Measurements from ENCODE around the gene KLHL20.
"Not testable (repeated sequence)": the region's sequence is repeated elsewhere in the genome, so short reads cannot be mapped to it uniquely, and the experiment has no call there.

KLHL20 gene

DNA sequence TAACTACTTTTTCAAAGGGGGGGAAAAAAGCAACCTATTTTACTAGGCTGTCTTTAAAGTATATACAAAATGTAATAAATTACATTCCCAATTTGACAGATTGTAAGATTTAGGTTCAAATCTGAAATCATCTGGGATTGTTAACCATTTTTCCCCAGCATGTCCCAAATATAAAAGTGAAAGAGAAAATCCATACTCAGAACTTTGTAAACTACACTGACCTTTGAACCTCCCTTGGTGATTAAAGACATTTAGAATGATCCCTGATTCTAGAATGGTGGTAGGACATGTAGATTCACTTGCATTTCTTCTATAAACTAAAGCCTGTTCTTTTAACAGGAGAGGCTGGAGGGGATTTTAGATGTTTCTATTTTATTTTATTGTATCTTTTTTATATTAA is 39.0 kb downstream of the KLHL20 start:
- no peak for DNase-seq (ENCODE audit: low spot score)

DNA sequence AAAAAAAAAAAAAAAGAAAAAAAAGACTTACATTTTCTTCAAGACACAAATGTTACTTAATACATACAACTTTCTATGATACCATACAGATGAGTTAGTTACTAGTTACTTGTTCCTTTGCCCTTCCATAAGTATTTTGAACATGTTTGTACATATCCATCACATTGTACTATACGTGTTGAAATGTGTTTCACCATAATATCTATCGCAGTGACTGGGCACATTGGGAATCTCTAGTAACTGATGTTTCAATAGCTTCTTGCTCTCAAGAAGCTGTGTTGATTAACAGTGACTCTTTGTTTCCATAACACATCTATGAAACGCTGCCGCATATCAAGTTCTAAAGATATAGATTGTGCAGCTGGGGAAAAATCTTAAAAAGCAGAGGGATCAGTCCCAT is 42.9 kb downstream of the KLHL20 start:
- DNase-seq (ENCODE audit: low spot score), result no peak

DNA sequence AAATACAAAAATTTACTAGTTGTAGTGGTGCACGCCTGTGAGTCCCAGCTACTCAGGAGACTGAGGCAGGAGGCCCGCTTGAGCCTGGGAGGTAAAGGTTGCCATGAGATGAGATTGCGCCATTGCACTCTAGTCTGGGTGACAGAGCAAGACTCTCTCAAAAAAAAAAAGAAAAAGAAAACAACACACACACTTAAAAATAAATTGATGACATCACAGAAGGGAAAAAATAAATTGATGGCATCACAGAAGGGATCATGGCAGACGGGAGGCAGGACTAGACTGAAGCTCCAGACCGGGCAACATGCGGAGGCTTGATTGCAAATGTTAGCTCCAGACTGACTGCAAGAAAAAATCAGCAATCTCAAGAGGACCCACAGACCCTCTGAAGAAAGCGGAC is 43.3 kb downstream of the KLHL20 start:
- DNase-seq (ENCODE audit: low spot score), result no peak

DNA sequence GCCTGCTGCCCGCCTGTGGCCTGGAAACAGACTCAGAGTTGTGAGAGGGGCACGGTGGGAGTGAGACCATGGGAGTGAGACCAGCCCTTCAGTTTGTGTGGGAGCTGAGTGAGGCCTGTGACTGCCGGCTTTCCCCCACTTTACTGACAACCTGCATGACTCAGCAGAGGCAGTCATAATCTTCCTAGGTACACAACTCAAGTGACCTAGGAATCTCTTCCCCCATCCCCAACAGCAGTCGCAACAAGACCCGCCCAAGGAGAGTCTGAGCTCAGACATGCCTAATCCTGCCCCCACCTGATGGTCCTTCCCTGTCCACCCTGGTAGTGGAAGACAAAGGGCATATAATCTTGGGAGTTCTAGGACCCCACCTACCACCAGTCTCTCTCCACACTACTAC is 44.2 kb downstream of the KLHL20 start:
- no peak for DNase-seq (ENCODE audit: low spot score)

DNA sequence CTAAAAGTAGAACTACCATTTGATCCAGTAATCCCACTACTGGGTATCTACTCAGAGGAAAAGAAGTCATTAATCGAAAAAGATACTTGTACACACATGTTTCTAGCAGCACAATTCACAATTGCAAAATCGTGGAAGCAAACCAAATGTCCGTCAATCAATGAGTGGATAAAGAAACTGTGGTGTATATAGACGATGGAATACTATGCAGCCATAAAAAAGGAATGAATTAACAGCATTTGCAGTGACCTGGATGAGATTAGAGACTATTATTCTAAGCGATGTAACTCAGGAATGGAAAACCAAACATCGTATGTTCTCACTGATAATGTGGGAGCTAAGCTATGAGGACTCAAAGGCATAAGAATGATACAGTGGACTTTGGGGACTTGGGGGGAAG is 49.5 kb downstream of the KLHL20 start:
- DNase-seq (ENCODE audit: low spot score), result not testable (repeated sequence)

DNA sequence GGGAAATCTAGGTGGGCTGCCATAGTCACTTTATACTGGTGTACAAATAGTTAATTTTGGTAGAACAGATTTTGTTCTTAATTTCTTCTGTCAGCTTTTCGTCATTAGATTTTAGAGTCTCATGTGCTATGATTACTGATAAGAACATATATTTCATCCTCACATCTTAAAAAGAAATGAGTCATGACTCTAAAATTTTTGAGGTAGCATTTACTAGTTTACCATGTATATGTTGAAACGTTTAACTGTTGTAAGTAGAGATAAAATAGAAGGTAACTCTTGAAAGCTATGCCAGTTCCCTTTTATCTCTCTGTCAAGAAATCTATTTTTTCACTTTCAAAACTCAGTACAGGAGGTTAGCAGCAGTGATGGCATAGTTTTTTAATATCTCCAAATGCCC is 53.4 kb downstream of the KLHL20 start:
- DNase-seq (ENCODE audit: low spot score), result no peak

DNA sequence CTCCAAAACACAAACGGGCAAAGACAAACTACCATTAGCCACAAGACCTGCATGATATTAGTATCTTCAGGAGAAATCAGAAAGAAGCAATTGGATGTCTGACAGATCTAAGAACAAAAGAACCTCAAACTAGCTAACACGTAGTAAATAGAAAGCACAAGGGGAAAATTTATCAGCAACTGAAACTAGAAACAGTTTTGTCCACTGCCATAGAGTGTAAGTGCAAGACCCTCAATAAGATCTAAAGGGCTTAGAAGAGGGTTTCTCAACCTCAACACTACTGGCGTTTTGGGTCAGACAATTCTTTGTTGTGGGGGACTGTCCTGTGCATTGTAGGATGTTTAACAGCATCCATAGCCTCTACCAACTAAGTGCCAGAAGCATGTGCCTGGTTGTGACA is 54.0 kb downstream of the KLHL20 start:
- no peak for DNase-seq (ENCODE audit: low spot score)

DNA sequence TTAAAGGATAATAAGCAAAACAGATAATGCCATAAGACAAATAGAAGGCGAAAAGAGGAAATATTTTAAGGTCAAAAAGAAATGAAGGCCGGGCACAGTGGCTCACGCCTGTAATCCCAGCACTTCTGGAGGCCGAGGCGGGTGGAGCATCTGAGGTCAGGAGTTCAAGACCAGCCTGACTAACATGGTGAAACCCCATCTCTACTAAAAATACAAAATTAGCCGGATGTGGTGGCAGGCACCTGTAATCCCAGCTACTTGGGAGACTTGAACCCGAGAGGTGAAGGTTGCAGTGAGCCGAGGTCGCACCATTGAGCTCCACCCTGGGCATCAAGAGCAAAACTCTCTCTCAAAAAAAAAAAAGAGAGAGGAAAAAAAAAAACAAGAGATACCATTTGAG is 55.5 kb downstream of the KLHL20 start:
- DNase-seq (ENCODE audit: low spot score), result not testable (repeated sequence)

DNA sequence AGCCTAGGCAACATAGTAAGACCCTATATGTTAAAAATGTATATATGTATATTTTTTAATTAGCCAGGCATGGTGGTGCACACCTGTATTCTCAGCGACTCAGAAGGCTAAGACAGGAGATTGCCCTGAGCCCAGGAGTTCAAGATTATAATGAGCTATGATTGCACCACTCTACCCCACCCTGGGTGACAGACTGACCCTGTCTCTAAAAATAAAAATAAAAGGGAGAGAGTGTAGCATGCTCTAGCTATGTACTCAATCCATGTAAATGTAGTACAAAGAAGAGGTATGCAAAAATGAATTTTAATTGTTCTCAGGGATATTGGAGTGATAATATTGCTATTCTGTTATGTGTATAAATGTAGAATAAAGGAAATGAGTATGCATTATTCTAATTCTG is 56.8 kb downstream of the KLHL20 start:
- DNase-seq (ENCODE audit: low spot score), result no peak

DNA sequence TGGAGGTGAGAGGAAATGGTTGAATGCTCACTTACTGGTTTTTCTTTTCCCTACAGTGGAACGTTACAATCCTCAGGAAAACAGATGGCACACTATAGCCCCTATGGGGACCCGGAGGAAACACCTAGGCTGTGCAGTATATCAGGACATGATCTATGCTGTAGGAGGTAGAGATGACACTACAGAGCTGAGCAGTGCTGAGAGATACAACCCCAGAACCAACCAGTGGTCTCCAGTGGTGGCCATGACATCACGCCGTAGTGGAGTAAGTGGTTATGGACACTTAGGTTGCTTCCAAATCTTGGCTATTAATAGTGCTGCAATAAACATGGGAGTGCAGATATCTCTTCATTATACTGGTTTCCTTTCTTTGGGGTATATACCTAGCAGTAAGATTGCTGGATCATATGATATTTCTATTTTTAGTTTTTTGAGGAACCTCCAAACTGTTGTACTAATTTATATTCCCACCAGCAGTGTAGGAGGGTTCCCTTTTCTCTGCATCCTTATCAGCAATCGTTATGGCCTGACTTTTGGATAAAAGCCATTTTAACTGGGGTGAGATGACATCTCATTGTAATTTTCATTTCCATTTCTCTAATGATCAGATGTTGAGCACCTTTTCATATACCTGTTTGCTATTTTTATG is 60.9 kb downstream of the KLHL20 start:
- DNase-seq (ENCODE audit: low spot score), result no peak

DNA sequence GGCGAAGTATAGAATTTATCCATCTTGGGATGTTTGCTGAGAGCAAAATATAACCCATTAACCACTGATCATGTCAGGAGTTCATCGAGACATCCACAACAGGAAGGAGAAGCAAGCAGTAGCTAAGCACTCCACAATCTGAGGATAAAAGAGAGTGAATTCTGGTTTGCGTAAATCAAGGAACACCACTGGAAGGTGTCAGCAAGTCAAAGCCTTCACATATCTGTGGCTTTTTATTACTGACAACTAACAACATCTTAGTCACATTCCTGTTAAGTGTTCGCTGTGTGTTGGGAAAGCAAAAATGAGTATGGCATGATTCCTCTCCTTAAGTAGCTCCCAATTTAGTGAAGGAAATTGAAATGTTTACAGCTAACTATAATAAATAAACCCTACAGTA is 65.2 kb downstream of the KLHL20 start:
- DNase-seq (ENCODE audit: low spot score), result no peak

DNA sequence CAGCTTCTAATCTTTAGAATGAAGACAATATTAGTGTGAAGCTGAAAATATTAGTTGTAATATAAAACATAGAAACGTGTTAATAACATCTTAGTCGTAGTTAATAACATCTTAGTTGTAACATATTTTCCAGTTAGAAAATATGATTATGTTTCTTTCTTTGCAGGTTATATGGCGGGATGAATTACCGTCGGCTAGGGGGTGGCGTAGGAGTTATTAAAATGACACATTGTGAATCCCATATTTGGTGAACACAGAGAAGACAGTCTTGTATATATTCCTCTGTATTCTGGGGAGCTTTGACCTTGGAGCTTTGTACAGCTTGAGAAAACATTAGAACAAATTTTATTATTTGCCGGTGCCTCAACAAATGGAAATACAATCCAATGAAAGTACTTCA is 70.2 kb downstream of the KLHL20 start:
- DNase-seq (ENCODE audit: low spot score), result no peak

DNA sequence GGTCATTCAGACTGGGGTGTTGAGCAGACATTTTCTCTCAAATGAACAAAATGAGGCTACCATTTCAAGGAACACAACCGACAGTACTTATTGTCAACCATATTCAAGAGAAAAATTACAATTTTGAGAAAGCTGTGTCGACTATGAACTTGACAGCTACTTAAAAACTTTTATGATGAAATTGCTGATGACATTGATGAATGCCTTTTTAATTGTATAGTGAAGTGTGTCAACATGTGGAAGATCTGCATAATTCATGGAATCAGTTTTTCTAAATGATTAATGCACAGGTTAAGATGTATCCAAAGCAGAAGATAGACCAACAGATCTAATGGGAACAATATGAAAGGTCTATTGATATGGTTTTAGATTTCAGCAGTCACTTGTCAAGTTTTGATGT is 75.1 kb downstream of the KLHL20 start:
- no peak for DNase-seq (ENCODE audit: low spot score)

DNA sequence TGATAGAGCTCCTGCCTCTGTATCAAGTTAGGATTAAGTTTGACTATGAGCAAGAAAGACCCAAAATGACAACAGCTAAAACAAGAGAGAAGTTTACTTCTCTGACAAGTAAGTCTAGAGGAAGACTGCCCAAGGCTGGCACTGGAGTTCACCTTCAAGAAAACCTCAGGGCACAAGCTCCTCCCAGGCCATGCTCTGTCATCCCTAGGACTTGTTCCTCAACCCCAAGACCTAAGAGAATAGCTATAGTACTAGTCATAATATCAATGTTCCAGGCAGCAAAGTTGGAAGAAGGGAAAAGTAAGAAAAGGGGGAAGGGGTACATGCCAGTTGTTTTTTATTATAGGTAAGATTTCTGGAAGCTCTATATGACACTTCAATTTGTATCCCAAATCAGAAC is 83.3 kb downstream of the KLHL20 start:
- DNase-seq (ENCODE audit: low spot score), result no peak

DNA sequence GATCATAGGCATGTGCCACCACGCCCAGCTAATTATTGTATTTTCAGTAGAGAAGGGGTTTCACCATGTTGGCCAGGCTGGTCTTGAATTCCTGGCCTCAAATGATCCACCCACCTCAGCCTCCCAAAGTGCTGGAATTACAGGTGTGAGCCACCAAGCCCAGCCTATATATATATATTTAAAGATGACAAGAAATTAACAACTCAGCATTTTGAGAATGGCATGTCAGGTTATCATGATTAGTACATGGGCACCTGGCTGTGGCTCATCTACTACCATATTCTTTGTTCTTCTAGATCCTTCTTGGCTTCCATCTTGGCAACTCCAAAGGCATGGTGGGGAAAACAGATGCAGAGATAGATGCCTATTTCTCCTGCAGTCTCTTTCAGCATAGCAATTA is 85.2 kb downstream of the KLHL20 start:
- DNase-seq (ENCODE audit: low spot score), result not testable (repeated sequence)

DNA sequence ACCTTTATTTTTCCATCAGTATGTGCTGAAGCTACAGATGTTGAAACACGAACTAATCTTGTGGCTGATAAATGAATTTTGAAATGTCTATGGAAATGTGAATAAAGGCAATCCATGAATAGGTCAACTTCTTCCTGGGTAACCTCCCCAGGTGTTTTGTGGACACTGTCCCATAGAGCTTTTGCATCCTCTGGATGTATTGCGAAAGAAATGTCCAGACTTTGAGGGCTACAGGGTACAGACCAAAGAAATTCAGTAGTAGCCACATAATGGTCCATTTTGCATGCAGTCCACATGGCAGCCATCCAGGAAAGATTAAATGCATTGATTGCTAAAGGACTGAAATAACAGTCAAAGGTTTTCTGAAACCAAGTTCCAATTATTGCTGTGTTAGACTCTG is 88.2 kb downstream of the KLHL20 start:
- no peak for DNase-seq (ENCODE audit: low spot score)

DNA sequence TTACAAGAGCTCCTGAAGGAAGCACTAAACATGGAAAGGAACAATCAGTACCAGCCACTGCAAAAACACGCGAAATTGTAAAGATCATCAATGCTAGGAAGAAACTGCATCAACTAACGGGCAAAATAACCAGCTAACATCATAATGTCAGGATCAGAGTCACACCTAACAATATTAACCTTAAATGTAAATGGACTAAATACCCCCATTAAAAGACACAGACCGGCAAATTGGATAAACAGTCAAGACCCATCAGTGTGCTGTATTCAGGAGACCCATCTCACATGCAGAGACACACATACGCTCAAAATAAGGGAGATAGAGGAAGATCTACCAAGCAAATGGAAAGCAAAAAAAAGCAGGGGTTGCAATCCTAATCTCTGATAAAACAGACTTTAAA is 98.9 kb downstream of the KLHL20 start:
- not testable (repeated sequence) for DNase-seq (ENCODE audit: low spot score)

DNA sequence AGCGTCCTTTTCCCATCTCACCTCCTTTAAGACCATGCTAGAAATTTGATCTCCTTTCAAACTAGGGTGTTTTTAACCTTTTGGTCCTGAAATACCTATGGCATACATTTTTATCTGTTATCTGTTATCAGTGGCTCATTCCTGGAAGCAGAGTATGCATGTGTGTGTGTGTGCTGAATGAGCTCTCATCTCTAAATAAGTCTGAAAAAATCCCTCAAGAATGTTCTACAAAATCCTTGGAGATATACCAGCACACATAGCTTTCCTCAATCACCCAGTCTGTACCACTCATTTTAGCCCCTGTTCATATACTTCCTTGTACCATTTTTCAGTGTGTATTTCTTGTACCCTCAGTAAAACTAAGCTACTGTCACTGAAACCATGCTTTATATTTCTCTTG is 103.7 kb downstream of the KLHL20 start:
- DNase-seq (ENCODE audit: low spot score), result no peak

DNA sequence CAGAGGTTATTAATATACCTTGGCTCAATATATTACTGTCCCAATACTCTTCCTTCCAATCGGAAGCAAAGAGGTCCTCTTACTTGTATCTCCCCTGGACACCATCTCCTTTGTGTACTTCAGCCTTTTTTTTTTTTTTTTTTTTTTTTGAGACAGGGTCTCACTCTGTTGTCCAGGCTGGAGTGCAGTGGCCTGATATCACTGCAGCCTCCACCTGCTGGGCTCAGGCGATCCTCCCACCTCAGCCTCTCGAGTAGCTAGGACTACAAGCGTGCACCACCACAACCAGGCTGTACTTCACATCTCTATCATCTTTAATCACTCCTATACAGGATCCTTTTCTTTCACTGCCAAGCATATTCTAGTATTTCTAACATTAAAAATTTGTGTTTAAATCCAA is 106.9 kb downstream of the KLHL20 start:
- no peak for DNase-seq (ENCODE audit: low spot score)

DNA sequence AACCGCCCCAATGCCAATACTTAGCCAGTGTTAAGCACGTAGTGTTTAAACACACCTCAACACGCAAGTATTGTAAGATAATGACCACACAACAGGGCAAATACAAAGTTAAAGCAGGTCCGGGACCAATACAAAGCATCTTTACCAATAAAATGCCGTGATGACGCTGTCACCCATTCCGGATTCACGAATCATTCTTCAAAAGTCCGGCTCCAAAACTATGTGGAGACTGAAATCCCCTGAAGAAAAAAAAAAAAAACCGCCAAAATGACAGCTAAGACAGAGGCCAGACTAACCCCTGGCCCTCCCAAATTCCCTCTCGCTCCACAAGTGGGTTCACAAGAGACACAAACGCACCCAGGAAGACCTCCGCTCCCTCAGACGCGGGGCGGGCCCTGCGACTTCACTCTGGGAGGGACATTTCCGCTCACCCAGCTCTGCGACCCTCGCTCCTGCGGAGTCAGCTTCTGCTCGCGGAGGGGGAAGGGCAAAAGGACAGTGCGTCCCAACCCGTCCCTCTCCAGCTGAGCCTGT is 109.1 kb downstream of the KLHL20 start:
- DNase-seq (ENCODE audit: low spot score), result no peak

DNA sequence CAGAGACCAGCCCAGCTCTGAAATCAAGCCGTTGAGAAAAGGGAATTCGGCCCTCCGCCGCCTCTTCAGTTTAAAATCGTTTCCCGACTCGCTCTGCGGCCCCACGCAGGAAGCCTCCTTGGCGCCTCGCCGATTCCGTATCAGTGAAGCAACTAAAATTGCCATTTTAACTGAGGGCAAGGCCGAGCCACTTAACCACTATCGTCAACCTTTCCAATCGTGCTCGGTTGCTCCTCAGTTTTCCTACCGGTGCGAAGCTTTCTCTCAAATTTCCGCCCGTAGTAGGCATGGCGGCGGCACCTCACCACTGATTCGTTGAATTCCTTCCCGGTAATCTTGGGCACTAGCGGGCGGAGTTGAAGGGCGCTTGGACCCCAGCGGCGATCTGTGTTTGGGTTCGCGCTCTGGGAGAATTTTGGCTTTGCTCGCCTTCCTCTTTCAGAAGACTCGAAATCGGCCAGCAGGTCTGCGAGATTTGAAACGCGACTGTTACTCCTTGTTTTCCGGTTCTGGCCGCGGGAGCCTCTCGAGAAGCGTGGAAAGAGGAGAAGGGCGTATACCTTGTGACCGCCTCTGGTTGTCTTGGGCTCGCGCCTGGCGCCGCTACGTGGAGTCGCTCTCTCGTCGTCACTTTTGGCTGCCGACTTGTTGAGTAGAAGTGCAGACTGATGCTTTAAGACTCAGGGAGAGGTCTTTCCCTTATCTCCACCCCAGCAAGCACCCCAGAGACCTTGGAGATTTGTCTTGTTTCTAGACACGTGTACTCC is 109.7 kb downstream of the KLHL20 start, which contains the start of the genes CENPL and DARS2:
Gene CENPL (minus strand): TSS at position 569 of the 767 bp plus-strand sequence. CDS start 13,584 bp downstream, outside the sequence.
Gene DARS2 (plus strand): TSS at position 359 of the 767 bp plus-strand sequence. CDS start 557 bp downstream, outside the sequence.
- DNase-seq (ENCODE audit: low spot score), result peak; percentile 93

DNA sequence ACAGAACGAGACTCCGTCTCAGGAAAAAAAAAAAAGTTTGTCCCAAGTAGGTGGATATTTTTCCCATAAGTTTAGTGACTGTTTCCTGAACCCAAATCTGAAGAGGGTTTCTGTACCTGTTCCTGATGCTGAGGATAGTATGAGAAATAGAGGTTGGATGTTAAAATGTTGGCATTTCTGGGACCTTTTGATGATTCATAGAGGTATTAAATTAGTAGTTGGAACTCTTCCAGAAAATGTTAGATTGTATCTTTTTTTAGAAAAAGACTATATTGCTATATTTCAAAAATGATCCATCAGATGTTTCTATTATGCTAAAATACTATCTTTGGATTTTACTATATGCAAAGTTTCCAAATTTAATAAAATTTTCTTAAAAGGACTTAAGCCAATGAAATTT is 112.8 kb downstream of the KLHL20 start:
- DNase-seq (ENCODE audit: low spot score), result no peak

DNA sequence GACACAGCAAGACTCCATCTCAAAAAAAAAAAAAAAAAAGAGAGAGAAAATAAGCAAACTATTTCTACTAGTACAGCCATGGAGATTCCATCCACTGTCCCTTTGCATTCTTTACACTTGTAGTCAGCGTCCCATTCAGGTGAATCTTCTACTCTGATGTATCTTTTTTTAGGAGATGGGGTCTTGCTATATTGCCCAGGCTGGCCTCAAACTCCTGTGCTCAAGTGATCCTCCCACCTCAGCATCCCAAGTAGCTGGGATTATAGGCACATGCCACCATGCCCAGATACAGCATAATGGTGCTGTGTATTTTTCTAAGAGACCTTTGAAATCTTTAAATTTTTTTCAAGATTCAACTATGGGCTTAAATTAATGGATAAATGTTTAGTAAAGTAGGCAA is 118.0 kb downstream of the KLHL20 start:
- DNase-seq (ENCODE audit: low spot score), result no peak
